HTR-8/SVneo (cell line): ENCODE measurements around the gene GPX6.
"Not testable (repeated sequence)": the region's sequence is repeated elsewhere in the genome, so short reads cannot be mapped to it uniquely, and the experiment has no call there.

Source experiments
- DNase-seq: peaks from one replicate; pipeline ENCODE4 v3.0.0; 2011; ENCODE audit warnings: low spot score, mixed read lengths; ENCODE audit not compliant: insufficient read length
- FAIRE-seq: peaks from 2 replicates; lab custom pipeline; 2011; peaks lifted over from hg19 to GRCh38; lab: Jason Lieb, UNC

Gene GPX6

GRCh38 chr6:28530777-28531176 lies 15.2 kb upstream of the GPX6 start:
- no peak for FAIRE-seq
- no peak for DNase-seq

- FAIRE-seq, result peak; percentile 44
- DNase-seq, result no peak
Measured at GRCh38 chr6:28525496-28526039, 10.0 kb upstream of the GPX6 start, which contains the start of gene GPX5. Gene GPX5, plus strand, starts transcription at chr6:28525881. Its CDS starts 133 bp downstream, at chr6:28526014.

GRCh38 chr6:28523241-28523622 lies 7.6 kb upstream of the GPX6 start:
- no peak for FAIRE-seq
- DNase-seq, result no peak

GRCh38 chr6:28522594-28523240 lies 7.1 kb upstream of the GPX6 start:
- DNase-seq (no peak), FAIRE-seq (no peak)

- DNase-seq (no peak), FAIRE-seq (no peak)
Measured at GRCh38 chr6:28517964-28518363, 2.4 kb upstream of the GPX6 start.

- FAIRE-seq, DNase-seq: not testable (repeated sequence)
Measured at GRCh38 chr6:28512387-28512786, 3.2 kb downstream of the GPX6 start.

GRCh38 chr6:28511628-28512300 lies 3.8 kb downstream of the GPX6 start:
- DNase-seq (no peak), FAIRE-seq (no peak)

GRCh38 chr6:28506807-28507475 lies 8.7 kb downstream of the GPX6 start:
- FAIRE-seq (no peak), DNase-seq (no peak)

- DNase-seq, result no peak
- FAIRE-seq, result no peak
Measured at GRCh38 chr6:28505733-28506132, 9.9 kb downstream of the GPX6 start.

GRCh38 chr6:28502709-28503305 lies 12.8 kb downstream of the GPX6 start:
- not testable (repeated sequence) for FAIRE-seq, DNase-seq

- not testable (repeated sequence) for FAIRE-seq, DNase-seq
Measured at GRCh38 chr6:28502136-28502535, 13.5 kb downstream of the GPX6 start.

- DNase-seq (no peak), FAIRE-seq (no peak)
Measured at GRCh38 chr6:28501259-28501658, 14.3 kb downstream of the GPX6 start.

GRCh38 chr6:28497893-28498292 lies 17.7 kb downstream of the GPX6 start:
- DNase-seq, result no peak

GRCh38 chr6:28497306-28497705 lies 18.3 kb downstream of the GPX6 start:
- no peak for FAIRE-seq

More at GRCh38 chr6:28497893-28498292, 17.7 kb downstream of the GPX6 start:
- FAIRE-seq, result no peak

GRCh38 chr6:28496099-28496779 lies 19.4 kb downstream of the GPX6 start:
- FAIRE-seq (no peak), DNase-seq (no peak)

More at GRCh38 chr6:28497306-28497705, 18.3 kb downstream of the GPX6 start:
- no peak for DNase-seq

GRCh38 chr6:28491984-28492317 lies 23.6 kb downstream of the GPX6 start:
- FAIRE-seq, result no peak
- no peak for DNase-seq

GRCh38 chr6:28490205-28490890 lies 25.2 kb downstream of the GPX6 start:
- DNase-seq (peak; percentile 37), FAIRE-seq (no peak)

GRCh38 chr6:28489366-28490204 lies 26.0 kb downstream of the GPX6 start:
- DNase-seq (peak; percentile 86), FAIRE-seq (peak; percentile 74)
